DOHH2 (cell line): ENCODE results near the gene BICDL2.

Source experiments
- CTCF ChIP-seq: fragments of 200-600 bp; sonication (generic); IDR thresholded peaks from one replicate; pipeline ENCODE4 v1.5.1; 2014; ENCODE audit warnings: antibody characterized with exemption, mild to moderate bottlenecking, low read depth, low read length; ENCODE audit not compliant: poor library complexity, severe bottlenecking
- EZH2phosphoT487 ChIP-seq: fragments of 200-600 bp; sonication (generic); IDR thresholded peaks from 2 replicates; pipeline ENCODE4 v1.6.1; 2017; ENCODE audit warnings: borderline replicate concordance, mild to moderate bottlenecking, antibody characterized with exemption, low read length, moderate library complexity, mixed read lengths

GRCh38 chr16:2990891-2991290, 45.9 kb downstream of the BICDL2 start:
- TF ChIP-seq CTCF (no peak), EZH2phosphoT487 (no peak)
